ENCODE measurements around the gene IFI27L1. TPM values are rescaled to one million over a fixed set of nuclear protein-coding genes. Genes with fewer than 3 reads are reported as not detected.

Gene IFI27L1
- total RNA-seq, 1 experiment from 2014 or later, result 26.0 TPM

DNA sequence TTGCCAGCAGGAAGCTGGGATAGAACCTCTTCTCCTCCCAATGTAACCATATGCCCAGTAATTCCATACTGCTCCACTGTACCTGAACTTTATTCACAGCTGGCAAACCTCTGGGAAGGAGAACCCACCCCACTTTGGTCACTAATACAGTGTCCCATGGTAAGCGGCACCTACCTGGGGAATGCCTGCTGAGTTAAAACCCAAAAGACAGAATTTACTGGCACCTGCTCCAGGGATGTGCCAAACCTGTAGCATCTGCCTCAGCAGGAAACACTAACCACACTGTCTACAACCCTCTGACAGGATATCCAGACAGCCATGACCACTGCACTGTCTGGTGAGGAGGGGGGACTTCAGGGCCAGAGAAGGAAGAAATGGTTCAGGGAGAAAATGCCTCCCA lies 26.7 kb upstream of the IFI27L1 start:
- ChIA-PET POLR2A (no interaction called here), CTCF (interaction anchor here (2.0 kb wide), 1 partner anchor 82 kb away, joined by 9 read pairs; no protein-coding TSS in a partner anchor), RAD21 (ENCODE audit: low non-redundant PET in 1 of 2, low total read pairs in 2 of 2, uncharacterized antibody in 2 of 2, unreplicated experiment in 2 of 2) (no interaction called here)
- H3K36me3 ChIP-seq (ENCODE audit: control insufficient read depth in 1 of 2, insufficient read depth in 2 of 2, low read length in 2 of 2), result peaks cover 47 to 73% of the 10 kb centered on the region in 2 experiments; a peak in 3 of 4 replicates
- ATAC-seq (no peak), DNase-seq (ENCODE audit: low read depth, low spot score) (no peak)
- peaks cover 13% of the 10 kb centered on the region; the same call in 1 of the 2 replicates for H3K79me2 ChIP-seq (ENCODE audit: insufficient read depth, low read length)
- no peaks in the 10 kb centered on the region for H4K20me1 ChIP-seq (ENCODE audit: insufficient read depth)
- no peak overlapping the region for H2AFZ ChIP-seq (ENCODE audit: low read depth, low read length, poor library complexity, severe bottlenecking)
- BruUV-seq (replicated peaks), result no TSS peak
- no peak overlapping the region for H3K27ac ChIP-seq (ENCODE audit: low read depth, low read length)
- no peak overlapping the region for H3K9ac ChIP-seq (ENCODE audit: low read length)
- H3K4me1 ChIP-seq (ENCODE audit: control insufficient read depth in 1 of 2, insufficient read depth in 2 of 2, low read length in 2 of 2), result no peaks in the 10 kb centered on the region
- no peaks in the 10 kb centered on the region for H3K9me3 ChIP-seq (ENCODE audit: control insufficient read depth in 1 of 2, insufficient read depth in 1 of 2, low read depth in 1 of 2, low read length in 2 of 2)
- H3K4me2 ChIP-seq (ENCODE audit: low read length), result no peak overlapping the region
- H3K27me3 ChIP-seq (ENCODE audit: insufficient read depth, low read length), result no peaks in the 10 kb centered on the region
- intact Hi-C loops (cut with micrococcal nuclease), result no loop called here
- no peak overlapping the region for H3K4me3 ChIP-seq (replicated peaks in 1 of 2; ENCODE audit: low read depth in 1 of 2, low read length in 2 of 2)
- no peak for TF ChIP-seq EGR1 (IDR thresholded peaks at IDR 0.05; ENCODE audit: low read depth)
- TF ChIP-seq EZH2 (IDR thresholded peaks at IDR 0.05), result no peak
- TF ChIP-seq SP1 (IDR thresholded peaks at IDR 0.05; ENCODE audit: low read depth), result no peak
- no peak for TF ChIP-seq EZH2phosphoT487 (IDR thresholded peaks at IDR 0.05; ENCODE audit: borderline replicate concordance)
- TF ChIP-seq, protein P1, sequence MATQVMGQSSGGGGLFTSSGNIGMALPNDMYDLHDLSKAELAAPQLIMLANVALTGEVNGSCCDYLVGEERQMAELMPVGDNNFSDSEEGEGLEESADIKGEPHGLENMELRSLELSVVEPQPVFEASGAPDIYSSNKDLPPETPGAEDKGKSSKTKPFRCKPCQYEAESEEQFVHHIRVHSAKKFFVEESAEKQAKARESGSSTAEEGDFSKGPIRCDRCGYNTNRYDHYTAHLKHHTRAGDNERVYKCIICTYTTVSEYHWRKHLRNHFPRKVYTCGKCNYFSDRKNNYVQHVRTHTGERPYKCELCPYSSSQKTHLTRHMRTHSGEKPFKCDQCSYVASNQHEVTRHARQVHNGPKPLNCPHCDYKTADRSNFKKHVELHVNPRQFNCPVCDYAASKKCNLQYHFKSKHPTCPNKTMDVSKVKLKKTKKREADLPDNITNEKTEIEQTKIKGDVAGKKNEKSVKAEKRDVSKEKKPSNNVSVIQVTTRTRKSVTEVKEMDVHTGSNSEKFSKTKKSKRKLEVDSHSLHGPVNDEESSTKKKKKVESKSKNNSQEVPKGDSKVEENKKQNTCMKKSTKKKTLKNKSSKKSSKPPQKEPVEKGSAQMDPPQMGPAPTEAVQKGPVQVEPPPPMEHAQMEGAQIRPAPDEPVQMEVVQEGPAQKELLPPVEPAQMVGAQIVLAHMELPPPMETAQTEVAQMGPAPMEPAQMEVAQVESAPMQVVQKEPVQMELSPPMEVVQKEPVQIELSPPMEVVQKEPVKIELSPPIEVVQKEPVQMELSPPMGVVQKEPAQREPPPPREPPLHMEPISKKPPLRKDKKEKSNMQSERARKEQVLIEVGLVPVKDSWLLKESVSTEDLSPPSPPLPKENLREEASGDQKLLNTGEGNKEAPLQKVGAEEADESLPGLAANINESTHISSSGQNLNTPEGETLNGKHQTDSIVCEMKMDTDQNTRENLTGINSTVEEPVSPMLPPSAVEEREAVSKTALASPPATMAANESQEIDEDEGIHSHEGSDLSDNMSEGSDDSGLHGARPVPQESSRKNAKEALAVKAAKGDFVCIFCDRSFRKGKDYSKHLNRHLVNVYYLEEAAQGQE (IDR thresholded peaks at IDR 0.05; ENCODE audit: low read depth), result no peak
- TF ChIP-seq, protein P2, sequence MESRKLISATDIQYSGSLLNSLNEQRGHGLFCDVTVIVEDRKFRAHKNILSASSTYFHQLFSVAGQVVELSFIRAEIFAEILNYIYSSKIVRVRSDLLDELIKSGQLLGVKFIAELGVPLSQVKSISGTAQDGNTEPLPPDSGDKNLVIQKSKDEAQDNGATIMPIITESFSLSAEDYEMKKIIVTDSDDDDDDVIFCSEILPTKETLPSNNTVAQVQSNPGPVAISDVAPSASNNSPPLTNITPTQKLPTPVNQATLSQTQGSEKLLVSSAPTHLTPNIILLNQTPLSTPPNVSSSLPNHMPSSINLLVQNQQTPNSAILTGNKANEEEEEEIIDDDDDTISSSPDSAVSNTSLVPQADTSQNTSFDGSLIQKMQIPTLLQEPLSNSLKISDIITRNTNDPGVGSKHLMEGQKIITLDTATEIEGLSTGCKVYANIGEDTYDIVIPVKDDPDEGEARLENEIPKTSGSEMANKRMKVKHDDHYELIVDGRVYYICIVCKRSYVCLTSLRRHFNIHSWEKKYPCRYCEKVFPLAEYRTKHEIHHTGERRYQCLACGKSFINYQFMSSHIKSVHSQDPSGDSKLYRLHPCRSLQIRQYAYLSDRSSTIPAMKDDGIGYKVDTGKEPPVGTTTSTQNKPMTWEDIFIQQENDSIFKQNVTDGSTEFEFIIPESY (IDR thresholded peaks at IDR 0.05; ENCODE audit: extremely low read depth, insufficient replicate concordance, low read length), result no peak
- no peak for TF ChIP-seq RAD21 (IDR thresholded peaks at IDR 0.05; ENCODE audit: low read depth)
- no peak for TF ChIP-seq SRF (IDR thresholded peaks at IDR 0.05; ENCODE audit: low read depth)
- TF ChIP-seq ZNF274 (IDR thresholded peaks at IDR 0.05; ENCODE audit: low read depth, low read length), result no peak
- no peak for TF ChIP-seq TCF7L2 (IDR thresholded peaks at IDR 0.05; ENCODE audit: borderline replicate concordance, extremely low read depth, insufficient read depth, insufficient read length)
- H3K9me2 ChIP-seq (ENCODE audit: insufficient read depth), result no peaks in the 10 kb centered on the region

Data from HCT116 (cell line).